H1 (cell line): ENCODE measurements around the gene DENND1A. TPM values are rescaled to one million over a fixed set of nuclear protein-coding genes. Genes with fewer than 3 reads are reported as not detected.

Experiments used
- CTCF ChIA-PET: fragments of 300-600 bp; sonication (Branson Sonifier 250); formaldehyde crosslinking; loops from one replicate; lab custom pipeline; 2021; ENCODE audit not compliant: partially characterized antibody; lab: Charles Lee
- POLR2A ChIA-PET: fragments of 300-600 bp; sonication (Branson Sonifier 250); formaldehyde crosslinking; loops from one replicate; lab custom pipeline; 2021; ENCODE audit warnings: inconsistent platforms; ENCODE audit not compliant: partially characterized antibody; lab: Charles Lee
- DNase-seq, 2 experiments: peaks; one replicate each; pipeline versions ENCODE4 v3.0.0 to v3.0.0-alpha.2; 2010 to 2022; ENCODE audit warnings: low spot score in 2 of 2, low read depth in 1 of 2, mixed read lengths in 1 of 2
- FAIRE-seq: peaks from 2 replicates; lab custom pipeline; 2011; peaks lifted over from hg19 to GRCh38; lab: Jason Lieb, UNC
- H2AFZ ChIP-seq: 2 replicates; pipeline ENCODE4 v1.8.1; 2012; ENCODE audit warnings: low read length, inconsistent platforms
- H2AK5ac ChIP-seq: 2 replicates; pipeline ENCODE4 v1.6.1; 2013; ENCODE audit warnings: low read depth, low read length
- H2BK120ac ChIP-seq: replicated peaks from 2 replicates; pipeline ENCODE3; 2013; ENCODE audit warnings: low read depth, low read length, inconsistent platforms
- H2BK12ac ChIP-seq: 2 replicates; pipeline ENCODE4 v1.6.1; 2013; ENCODE audit warnings: low read depth, low read length
- H2BK15ac ChIP-seq: 2 replicates; pipeline ENCODE4 v1.6.1; 2013; ENCODE audit warnings: low read length
- H2BK20ac ChIP-seq: 2 replicates; pipeline ENCODE4 v1.6.1; 2013; ENCODE audit warnings: low read length
- H2BK5ac ChIP-seq: 2 replicates; pipeline ENCODE4 v1.6.1; 2013; ENCODE audit warnings: low read depth, low read length
- H3K14ac ChIP-seq: 2 replicates; pipeline ENCODE4 v1.6.1; 2013; ENCODE audit warnings: inconsistent platforms; ENCODE audit not compliant: insufficient read length
- H3K18ac ChIP-seq: 2 replicates; pipeline ENCODE4 v1.6.1; 2013; ENCODE audit warnings: low read length; ENCODE audit errors: extremely low read depth
- H3K23ac ChIP-seq: 2 replicates; pipeline ENCODE4 v1.6.1; 2013; ENCODE audit warnings: inconsistent platforms; ENCODE audit not compliant: insufficient read length
- H3K23me2 ChIP-seq: 2 replicates; pipeline ENCODE4 v1.6.1; 2013; ENCODE audit warnings: low read depth, low read length
- H3K27ac ChIP-seq: 2 replicates; pipeline ENCODE4 v1.6.1; 2011; ENCODE audit warnings: low read depth, low read length, inconsistent platforms
- H3K27me3 ChIP-seq, 4 experiments: replicated peaks in 1 of 4; 1 replicate in 1 of 4; 2 replicates in 3 of 4; pipeline versions ENCODE4 v1.6.1 to v1.8.1; 2011 to 2013; ENCODE audit warnings: low read length in 3 of 4, mild to moderate bottlenecking in 3 of 4, inconsistent platforms in 2 of 4, mixed read lengths in 2 of 4, moderate library complexity in 1 of 4; ENCODE audit not compliant: control insufficient read depth in 3 of 4, insufficient read depth in 3 of 4; ENCODE audit errors: extremely low read depth in 1 of 4
- H3K36me3 ChIP-seq, 4 experiments: 2 replicates each; pipeline versions ENCODE4 v1.6.1 to v1.8.1; 2011 to 2013; ENCODE audit warnings: mild to moderate bottlenecking in 4 of 4, low read length in 3 of 4, moderate library complexity in 2 of 4, control low read depth in 1 of 4, inconsistent platforms in 1 of 4; ENCODE audit not compliant: insufficient read depth in 4 of 4, control insufficient read depth in 2 of 4
- H3K4ac ChIP-seq: replicated peaks from 2 replicates; pipeline ENCODE3; 2013; ENCODE audit warnings: low read length, low read depth, mixed read lengths, inconsistent platforms; ENCODE audit not compliant: insufficient read length
- H3K4me1 ChIP-seq, 4 experiments: replicated peaks in 1 of 4; 1 replicate in 1 of 4; 2 replicates in 3 of 4; pipeline versions ENCODE4 v1.6.1 to v1.8.1; 2011 to 2013; ENCODE audit warnings: low read length in 3 of 4, inconsistent platforms in 2 of 4, mixed read lengths in 1 of 4; ENCODE audit not compliant: insufficient read depth in 4 of 4, control insufficient read depth in 3 of 4
- H3K4me2 ChIP-seq, 2 experiments: 2 replicates each; pipeline versions ENCODE4 v1.6.1 to v1.8.1; 2011 to 2013; ENCODE audit warnings: low read depth in 2 of 2, low read length in 2 of 2, control low read depth in 1 of 2, inconsistent platforms in 1 of 2, mild to moderate bottlenecking in 1 of 2; ENCODE audit not compliant: insufficient read depth in 1 of 2
- H3K4me3 ChIP-seq, 4 experiments: fragments of 200-600, 300-600 bp in 1 of 4; sonication (generic), shearing (Covaris generic), sonication (Bioruptor Twin) in 1 of 4; 2 replicates each; pipeline versions ENCODE4 v1.5.1 to v1.8.1; 2011 to 2016; ENCODE audit warnings: low read length in 4 of 4, low read depth in 3 of 4, control low read depth in 2 of 4, inconsistent platforms in 2 of 4, mild to moderate bottlenecking in 2 of 4, mixed read lengths in 1 of 4, moderate library complexity in 1 of 4; ENCODE audit not compliant: insufficient read depth in 2 of 4; ENCODE audit errors: extremely low read depth in 1 of 4
- H3K56ac ChIP-seq: replicated peaks from 2 replicates; pipeline ENCODE3; 2013; ENCODE audit warnings: low read depth, mild to moderate bottlenecking, mixed read lengths, low read length, inconsistent platforms; ENCODE audit not compliant: insufficient read length
- H3K79me1 ChIP-seq: 2 replicates; pipeline ENCODE4 v1.6.1; 2013; ENCODE audit warnings: low read depth, low read length, control low read depth
- H3K79me2 ChIP-seq, 2 experiments: 2 replicates each; pipeline versions ENCODE4 v1.6.1 to v1.8.1; 2012 to 2013; ENCODE audit warnings: low read length in 2 of 2, mild to moderate bottlenecking in 2 of 2, inconsistent platforms in 1 of 2; ENCODE audit not compliant: insufficient read depth in 2 of 2, control insufficient read depth in 1 of 2
- H3K9ac ChIP-seq, 4 experiments: replicated peaks in 1 of 4; 1 replicate in 1 of 4; 2 replicates in 3 of 4; pipeline versions ENCODE4 v1.6.1 to v1.8.1; 2011 to 2013; ENCODE audit warnings: low read depth in 3 of 4, low read length in 3 of 4, control low read depth in 2 of 4, mild to moderate bottlenecking in 2 of 4, moderate library complexity in 2 of 4, inconsistent platforms in 1 of 4; ENCODE audit errors: extremely low read depth in 1 of 4
- H3K9me3 ChIP-seq, 2 experiments: 2 replicates each; pipeline versions ENCODE4 v1.6.1 to v1.8.1; 2012 to 2013; ENCODE audit warnings: mild to moderate bottlenecking in 2 of 2, moderate library complexity in 2 of 2, control low read depth in 1 of 2, inconsistent platforms in 1 of 2, low read depth in 1 of 2, low read length in 1 of 2, mixed read lengths in 1 of 2; ENCODE audit not compliant: insufficient read depth in 2 of 2
- H4K20me1 ChIP-seq, 2 experiments: replicated peaks in 1 of 2; 2 replicates each; pipeline versions ENCODE3 to v1.8.1; 2011 to 2013; ENCODE audit warnings: inconsistent platforms in 2 of 2, low read length in 2 of 2, mild to moderate bottlenecking in 1 of 2; ENCODE audit not compliant: insufficient read depth in 2 of 2, control insufficient read depth in 1 of 2
- H4K5ac ChIP-seq: 2 replicates; pipeline ENCODE4 v1.6.1; 2013; ENCODE audit warnings: low read length, low read depth, mixed read lengths, inconsistent platforms; ENCODE audit not compliant: insufficient read length
- H4K8ac ChIP-seq: 2 replicates; pipeline ENCODE4 v1.8.0; 2013; ENCODE audit warnings: mild to moderate bottlenecking, moderate library complexity, low read length, inconsistent platforms; ENCODE audit not compliant: insufficient read depth; ENCODE audit errors: extremely low read depth
- H4K91ac ChIP-seq: replicated peaks from 2 replicates; pipeline ENCODE3; 2013; ENCODE audit warnings: low read length, mixed read lengths, inconsistent platforms; ENCODE audit not compliant: insufficient read length
- BACH1 ChIP-seq: IDR thresholded peaks from 2 replicates; pipeline ENCODE4 v1.6.1; 2012; ENCODE audit warnings: low read length, improper control_type of control experiment
- EZH2 ChIP-seq: fragments of 200-600 bp; sonication (generic); IDR thresholded peaks from 2 replicates; pipeline ENCODE4 v1.7.1; 2012; ENCODE audit warnings: low read depth, mild to moderate bottlenecking, moderate library complexity, low read length, inconsistent platforms; ENCODE audit not compliant: severe bottlenecking
- FOSL1 ChIP-seq: IDR thresholded peaks from 2 replicates; pipeline ENCODE4 v1.6.1; 2011; ENCODE audit warnings: mild to moderate bottlenecking, low read depth, low read length, moderate library complexity; ENCODE audit not compliant: insufficient read depth
- POLR2A ChIP-seq, 2 experiments: IDR thresholded peaks; 1 replicate in 1 of 2; 2 replicates in 1 of 2; pipeline ENCODE4 v1.6.1; 2011; ENCODE audit warnings: low read depth in 2 of 2, low read length in 2 of 2, mild to moderate bottlenecking in 2 of 2; ENCODE audit errors: control extremely low read depth in 1 of 2
- SAP30 ChIP-seq: fragments of 300-600 bp; sonication (generic); IDR thresholded peaks from 2 replicates; pipeline ENCODE4 v1.7.1; 2012; ENCODE audit warnings: low read length, moderate library complexity, mild to moderate bottlenecking, inconsistent platforms; ENCODE audit not compliant: insufficient read depth, insufficient replicate concordance
- SIX5 ChIP-seq: IDR thresholded peaks from 2 replicates; pipeline ENCODE4 v1.6.1; 2011; ENCODE audit warnings: mild to moderate bottlenecking, low read depth, low read length
- SP1 ChIP-seq: IDR thresholded peaks from 2 replicates; pipeline ENCODE4 v1.6.1; 2011; ENCODE audit warnings: low read depth, low read length
- TAF7 ChIP-seq: optimal IDR thresholded peaks from 2 replicates; pipeline ENCODE3; 2011; ENCODE audit warnings: low read depth, mild to moderate bottlenecking, inconsistent platforms, low read length, moderate library complexity, borderline replicate concordance
- TBP ChIP-seq: IDR thresholded peaks from 2 replicates; pipeline ENCODE4 v1.6.1; 2011; ENCODE audit warnings: low read depth, low read length, improper control_type of control experiment
- ZNF274 ChIP-seq: IDR thresholded peaks from 2 replicates; pipeline ENCODE4 v1.7.0; 2012; ENCODE audit warnings: low read length, borderline replicate concordance; ENCODE audit errors: extremely low read depth
- WGBS, 2 experiments: shearing (Covaris generic) in 1 of 2; methylation state at CpG; one replicate each; pipeline versions ENCODE4 v1.1.6 to v1.1.7; 2013 to 2015; ENCODE audit warnings: low lambda C conversion rate in 2 of 2, mixed read lengths in 2 of 2, inconsistent platforms in 1 of 2, low coverage in 1 of 2, missing lambda C conversion rate in 1 of 2; ENCODE audit not compliant: insufficient replicate concordance in 2 of 2, insufficient coverage in 1 of 2, insufficient read length in 1 of 2; ENCODE audit errors: extremely low coverage in 1 of 2, missing lambda C conversion rate in 1 of 2; 5-methylcytosine and 5-hydroxymethylcytosine counted together
- polyA plus RNA-seq, 7 experiments: library from polyadenylated mRNA; depleted of rRNA in 3 of 7; stranded (reverse) in 5 of 7; unstranded in 2 of 7; fragments of >200 nt in 5 of 7; fragments of 200-250 nt in 2 of 7; gene quantifications; 1 replicate in 5 of 7; 2 replicates in 1 of 7; 4 replicates in 1 of 7; pipeline versions ENCODE4 v1.2.1 to v1.2.3, GENCODE V29; 2011 to 2013; ENCODE audit warnings: missing spikeins in 2 of 7, mixed read lengths in 2 of 7
- total RNA-seq: library from RNA; stranded (reverse); fragmentation: NEBNext Ultra II Directional; extraction: Animal tissue kit (Norgen Biotek cat#: 25700); gene quantifications from 2 replicates; pipeline ENCODE4 v1.2.1, GENCODE V29; 2021

Gene DENND1A
- total and polyA plus RNA-seq, 2 of the 8 experiments (the other 6 are each of a cell fraction or from before 2014, with no cell fraction given): 24.1 to 26.4 TPM

DNA sequence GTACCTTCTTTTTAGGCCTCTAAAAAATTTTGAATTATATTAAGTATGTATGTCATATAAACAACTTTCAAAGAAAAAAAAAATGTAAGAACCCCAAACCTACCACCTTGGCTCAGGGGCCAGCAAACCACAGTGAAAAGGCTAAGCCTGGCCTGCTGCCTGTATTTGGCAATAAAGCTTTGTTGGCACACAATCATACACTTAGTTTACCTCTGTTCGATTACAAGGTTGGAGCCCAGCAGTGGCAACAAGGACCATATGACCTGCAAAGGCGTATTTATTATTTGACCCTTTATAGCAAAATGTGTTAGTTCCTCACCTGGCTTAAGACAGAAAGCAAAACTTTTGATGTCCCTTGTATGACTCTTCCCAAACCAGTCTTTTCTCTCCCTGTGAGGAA, 282.8 kb downstream of the DENND1A start:
- 81% methylated on average over 2 of the region's 2 CpGs; no CpG with 5 or more reads in 1 of the 2 experiments for WGBS, 2 experiments
- Histone ChIP-seq H2BK5ac (no peak overlapping the region), H4K20me1 (no peaks in the 10 kb centered on the region), H2BK15ac (no peak overlapping the region), H3K27me3 (no peaks in the 10 kb centered on the region), H3K23me2 (no peaks in the 10 kb centered on the region), H3K4me1 (no peaks in the 10 kb centered on the region), H3K23ac (no peak overlapping the region), H2BK20ac (no peak overlapping the region), H3K9ac (no peak overlapping the region), H3K79me2 (no peaks in the 10 kb centered on the region), H2BK12ac (no peak overlapping the region), H3K27ac (no peak overlapping the region), H3K56ac (no peak overlapping the region), H2AFZ (no peak overlapping the region), H2BK120ac (no peak overlapping the region), H3K4me2 (no peak overlapping the region), H3K9me3 (no peaks in the 10 kb centered on the region), H3K14ac (no peak overlapping the region), H3K36me3 (peaks cover 0 to 2% (median 0%) of the 10 kb centered on the region in 4 experiments; a peak in 2 of 8 replicates), H3K18ac (no peak overlapping the region), H4K91ac (no peak overlapping the region), H4K8ac (no peak overlapping the region), H4K5ac (no peak overlapping the region), H3K4ac (no peak overlapping the region), H3K4me3 (no peak overlapping the region), H3K79me1 (no peaks in the 10 kb centered on the region), H2AK5ac (no peak overlapping the region)
- POLR2A ChIA-PET: no interaction called here
- no peak for TF ChIP-seq FOSL1
- TF ChIP-seq SP1: no peak
- no peak for TF ChIP-seq SIX5
- TF ChIP-seq SAP30: no peak
- TF ChIP-seq POLR2A (IDR thresholded peaks at IDR 0.05; ENCODE audit: control extremely low read depth in 1 of 2, low read depth in 2 of 2, low read length in 2 of 2): no peak
- no peak for TF ChIP-seq EZH2
- no peak for TF ChIP-seq TBP
- TF ChIP-seq TAF7: no peak
- TF ChIP-seq ZNF274: no peak
- TF ChIP-seq BACH1: no peak
- CTCF ChIA-PET: interaction anchor here (1.1 to 1.6 kb wide), 2 partner anchors 20 to 38 kb away, joined by 3 to 4 read pairs; no protein-coding TSS in a partner anchor
- no peak for DNase-seq
- FAIRE-seq: no peak
